NCI-H2227 (cell line): ENCODE results near the gene TTC27.
"Not testable (repeated sequence)": the region's sequence is repeated elsewhere in the genome, so short reads cannot be mapped to it uniquely, and the experiment has no call there.

Source experiments
- DNase-seq: peaks from one replicate; lab custom pipeline; 2025; ENCODE audit not compliant: unreplicated experiment; lab: John Stamatoyannopoulos, UW

TTC27 gene

DNA sequence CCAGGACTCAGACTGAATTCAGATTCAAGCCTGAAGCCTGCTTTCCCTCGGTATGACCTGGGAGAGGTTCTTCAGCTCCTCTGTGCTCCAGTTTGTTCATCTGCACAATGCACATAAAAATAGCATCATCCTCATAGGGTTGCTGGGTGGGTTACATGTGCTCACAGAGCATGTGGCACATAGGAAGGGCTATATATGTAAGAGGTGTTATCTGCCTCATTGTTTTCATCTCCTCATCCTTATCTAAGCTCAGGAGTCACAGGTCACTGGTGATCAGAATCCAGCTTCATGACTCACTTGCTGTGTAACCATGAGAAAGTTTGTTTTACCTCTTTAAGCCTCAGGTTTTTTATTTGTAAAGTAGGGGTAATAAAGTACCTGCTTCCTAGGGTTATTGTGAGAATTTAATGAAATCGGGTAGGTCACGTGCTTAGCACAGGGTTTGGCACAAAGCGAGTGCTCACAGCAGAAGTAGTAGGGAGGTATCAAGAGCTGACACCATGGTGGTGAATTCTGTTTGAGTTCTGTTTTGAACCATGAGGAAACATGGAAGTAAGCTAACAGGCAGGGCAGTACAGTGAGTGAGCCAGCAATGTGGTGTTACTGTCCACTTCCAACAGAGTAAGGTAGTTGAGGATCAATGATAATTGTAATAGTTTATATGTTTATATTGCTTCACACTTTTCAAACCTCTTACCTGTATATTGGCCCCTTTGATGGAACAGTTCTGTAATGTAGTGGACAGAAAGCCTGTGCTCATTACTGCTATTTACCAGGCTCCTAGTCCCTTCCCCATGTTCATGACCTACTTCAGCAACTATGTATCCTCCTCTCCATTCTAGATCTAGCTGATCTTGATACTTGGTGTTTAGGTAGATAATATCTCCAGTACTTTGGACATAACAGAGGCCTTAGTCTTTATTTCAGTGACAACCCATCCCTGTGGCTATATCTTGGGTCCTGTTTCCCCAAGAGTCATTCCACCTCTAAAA lies 177.6 kb downstream of the TTC27 start:
- no peak for DNase-seq

DNA sequence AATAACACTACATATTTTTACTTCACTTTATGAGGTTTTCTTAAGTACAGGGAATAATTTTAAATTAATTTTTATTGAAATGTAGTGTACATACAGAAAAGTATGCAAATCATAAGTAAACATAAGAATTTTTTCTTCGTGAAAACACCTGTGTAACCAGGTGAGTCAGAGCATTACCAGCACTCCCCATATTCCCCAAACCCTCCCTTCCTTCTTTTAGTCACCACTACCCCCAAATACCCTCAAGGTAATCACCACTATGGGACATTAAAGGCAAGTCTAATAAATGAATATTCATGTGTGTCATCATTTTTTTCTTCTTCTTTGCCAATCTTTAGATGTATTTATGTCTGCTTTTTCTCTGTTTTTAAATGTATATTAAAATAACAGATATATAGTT lies 179.0 kb downstream of the TTC27 start:
- no peak for DNase-seq

DNA sequence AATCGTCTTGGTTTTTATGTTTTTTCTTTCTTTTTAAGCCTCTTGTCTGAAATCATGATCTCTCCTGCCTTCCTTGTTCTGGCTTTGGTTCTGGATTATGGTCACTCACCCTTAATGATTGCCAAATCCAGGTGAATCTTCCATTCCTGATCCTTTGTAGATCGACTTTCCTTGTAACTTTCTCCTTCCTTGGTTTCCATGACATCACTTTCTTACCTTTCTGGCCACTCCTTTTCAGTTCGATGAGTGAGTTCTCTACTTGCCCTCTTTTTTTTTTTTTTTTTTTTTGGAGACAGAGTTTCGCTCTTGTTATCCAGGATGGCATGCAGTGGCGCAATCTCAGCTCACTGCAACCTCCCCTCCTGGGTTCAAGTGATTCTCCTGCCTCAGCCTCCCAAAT lies 179.8 kb downstream of the TTC27 start:
- no peak for DNase-seq

DNA sequence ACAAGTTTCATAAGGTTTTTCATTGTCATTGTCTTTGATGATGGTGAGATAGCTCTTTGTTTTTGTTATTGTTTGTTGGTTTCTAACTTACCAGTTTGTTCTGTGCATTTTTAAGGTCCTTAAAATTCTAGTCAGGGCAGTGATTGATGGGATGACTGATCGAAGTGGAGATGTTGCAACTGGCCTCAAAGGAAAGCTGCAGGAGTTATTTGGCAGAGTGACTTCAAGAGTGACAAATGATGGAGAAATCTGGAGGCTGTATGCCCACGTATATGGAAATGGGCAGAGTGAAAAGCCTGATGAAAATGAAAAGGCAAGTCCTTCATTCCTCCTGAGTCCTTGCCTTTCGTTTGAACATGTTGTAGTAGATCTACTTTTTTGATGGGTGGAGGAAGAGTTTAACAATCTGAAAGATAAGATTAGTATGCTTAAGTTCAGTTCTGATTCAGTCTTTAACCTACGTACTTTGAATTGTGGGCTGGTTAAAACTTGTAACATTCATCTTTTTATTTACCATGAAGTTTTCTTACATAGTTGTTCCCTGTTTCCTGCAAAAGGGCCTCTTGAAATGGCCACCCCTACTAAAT lies 183.2 kb downstream of the TTC27 start:
- DNase-seq: no peak

DNA sequence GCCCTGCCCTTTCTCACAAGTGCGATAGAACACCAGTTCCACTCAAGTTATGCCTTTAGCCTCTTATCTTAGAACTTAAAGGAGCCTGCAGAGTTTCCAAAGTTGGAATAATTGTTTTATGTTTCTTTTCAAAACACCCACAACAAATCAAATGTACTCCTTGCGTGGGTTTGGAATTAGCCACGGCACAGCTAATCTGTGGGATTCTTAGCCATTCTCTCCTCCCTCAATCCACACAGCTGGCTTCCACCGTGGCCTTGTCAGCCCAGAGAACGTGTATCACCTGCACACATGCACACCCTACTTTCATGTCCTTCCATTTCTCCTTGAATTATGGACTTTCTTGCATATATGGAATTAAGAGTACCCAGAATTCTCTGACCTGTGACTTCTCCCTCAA lies 183.8 kb downstream of the TTC27 start:
- DNase-seq: no peak

DNA sequence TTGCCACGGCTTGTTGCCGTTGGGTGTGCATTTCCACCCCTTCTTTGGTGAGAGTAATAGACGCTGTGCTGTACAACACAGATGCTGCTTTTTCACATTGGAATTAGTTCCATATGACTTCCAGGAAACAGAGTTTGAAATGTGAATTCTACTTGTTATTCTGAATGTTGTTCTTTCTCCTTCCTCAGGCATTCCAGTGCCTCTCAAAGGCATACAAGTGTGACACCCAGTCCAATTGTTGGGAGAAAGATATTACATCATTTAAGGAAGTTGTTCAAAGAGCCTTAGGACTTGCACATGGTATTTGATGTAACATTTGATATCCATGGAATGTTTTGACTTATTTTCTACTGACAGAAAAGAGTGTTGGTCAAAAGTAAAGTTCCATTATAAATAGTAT lies 184.5 kb downstream of the TTC27 start:
- DNase-seq: no peak

DNA sequence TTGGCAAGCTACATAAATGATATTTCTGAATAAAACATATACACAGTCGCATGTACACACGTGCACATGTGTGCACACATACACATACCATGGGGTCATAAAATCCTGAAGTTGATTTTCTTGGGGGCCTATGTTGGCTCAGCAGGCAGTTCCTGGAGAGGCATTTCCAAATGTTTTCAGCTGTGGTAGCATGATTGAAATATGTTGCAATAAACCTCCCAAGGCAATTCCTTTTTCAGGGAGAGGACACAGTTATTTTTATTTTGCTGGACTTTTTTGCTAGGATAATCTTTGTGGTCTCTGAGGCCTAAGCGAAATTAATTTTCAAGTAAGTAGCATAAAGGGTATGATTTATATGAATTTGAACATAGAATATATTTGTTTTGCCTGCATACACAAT lies 192.2 kb downstream of the TTC27 start:
- no peak for DNase-seq

DNA sequence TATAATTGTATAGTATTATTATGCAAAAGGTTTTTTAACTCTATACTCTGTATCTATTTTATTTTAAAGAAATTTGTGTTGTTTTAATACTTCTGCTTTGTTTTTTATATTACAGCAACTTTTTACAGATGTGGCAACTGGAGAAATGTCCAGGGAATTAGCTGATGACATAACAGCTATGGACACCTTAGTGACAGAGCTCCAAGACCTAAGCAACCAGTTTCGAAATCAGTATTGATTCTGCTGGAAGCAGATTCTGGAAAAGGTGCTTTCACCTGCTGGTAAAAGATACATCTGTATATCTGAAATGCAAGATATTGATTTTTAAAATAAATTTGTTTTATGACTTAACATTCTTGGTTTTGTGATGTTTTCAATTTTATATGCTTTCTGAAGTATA lies 192.9 kb downstream of the TTC27 start:
- no peak for DNase-seq

DNA sequence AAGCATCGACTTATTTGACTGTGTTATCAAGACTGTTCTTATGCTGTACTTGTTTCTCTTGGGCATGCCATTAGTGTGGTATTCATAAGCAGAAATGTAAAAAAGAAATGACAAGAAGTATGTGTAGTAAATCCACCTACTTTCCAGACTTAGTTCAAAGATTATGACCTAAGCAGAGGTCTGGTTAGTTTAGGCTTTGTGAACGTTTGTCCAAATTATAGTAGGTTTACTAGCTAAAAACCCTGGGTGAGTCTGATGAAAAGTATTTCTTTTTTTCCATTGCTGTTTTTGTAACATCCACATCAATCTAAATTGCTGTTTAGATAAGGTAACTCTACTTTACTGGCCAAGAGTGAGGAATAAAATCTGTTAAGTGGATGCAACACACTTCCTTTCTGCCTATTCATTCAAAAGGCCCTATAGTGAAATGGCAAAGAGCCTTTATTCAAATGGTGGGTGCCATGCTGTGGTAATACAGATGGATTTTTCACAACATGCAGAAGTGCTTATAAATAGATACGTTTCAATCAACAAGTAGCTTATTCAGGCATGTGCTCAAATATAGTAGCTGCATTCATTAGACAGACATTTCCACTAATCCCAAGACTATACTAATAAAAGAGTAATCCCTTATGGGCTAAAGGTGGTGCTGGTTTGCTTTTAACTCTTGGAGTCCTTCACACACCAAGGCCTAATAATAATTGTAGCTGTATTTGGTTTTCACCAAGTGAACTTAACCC lies 196.4 kb downstream of the TTC27 start:
- DNase-seq: no peak

DNA sequence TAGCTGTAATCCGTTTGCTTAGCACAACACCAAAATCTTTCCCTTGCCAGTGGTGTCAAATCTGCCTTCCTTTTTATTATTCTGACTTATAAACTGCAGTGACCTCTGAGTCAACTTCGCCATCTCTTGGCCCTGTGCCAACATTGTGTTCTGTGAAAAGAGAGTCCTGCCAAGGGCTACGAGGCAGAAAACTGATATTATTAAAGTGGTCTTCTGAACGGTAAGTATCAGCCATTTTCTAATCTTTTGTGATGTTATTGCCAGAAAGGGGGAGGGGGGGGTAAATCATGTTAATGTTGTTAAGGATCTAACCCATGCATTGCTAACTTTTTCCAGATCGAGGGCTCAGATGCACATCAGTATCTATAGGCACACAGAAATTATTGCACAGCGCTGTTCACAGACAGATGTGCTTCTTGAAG lies 197.5 kb downstream of the TTC27 start:
- peak; percentile 49 for DNase-seq

DNA sequence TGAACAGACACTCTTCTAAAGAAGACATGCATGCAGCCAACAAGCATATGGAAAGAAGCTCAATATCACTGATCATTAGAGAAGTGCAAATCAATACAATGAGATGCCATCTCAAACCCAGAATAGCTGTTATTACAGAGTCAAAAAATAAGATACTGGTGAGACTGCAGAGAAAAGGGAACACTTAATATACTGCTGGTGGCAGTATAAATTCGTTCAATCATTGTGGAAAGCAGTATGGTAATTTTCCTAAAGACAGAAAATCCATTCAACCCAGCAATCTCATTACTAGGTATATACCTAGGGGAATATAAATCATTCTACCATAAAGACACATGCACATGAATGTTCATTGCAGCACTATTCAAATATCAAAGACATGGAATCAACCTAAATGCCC lies 202.3 kb downstream of the TTC27 start:
- DNase-seq: no peak

DNA sequence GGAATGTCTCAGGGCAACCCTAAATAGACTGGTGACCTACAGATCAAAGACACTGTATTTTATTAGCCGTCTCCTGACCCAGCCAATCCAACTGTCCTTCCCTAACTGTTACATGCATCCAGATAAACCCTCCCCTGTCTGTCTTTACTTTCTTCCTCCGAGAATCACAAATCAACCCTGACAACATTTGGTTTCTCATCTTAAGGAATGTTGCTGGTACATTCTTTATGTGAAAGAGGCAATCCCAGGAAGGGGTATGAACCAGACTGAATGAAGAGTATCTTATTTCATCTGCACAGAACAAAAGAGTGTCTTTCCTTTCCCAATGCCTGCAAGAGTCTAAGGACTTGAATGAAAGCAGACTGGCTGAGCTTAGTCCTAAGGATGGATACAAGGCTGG lies 205.0 kb downstream of the TTC27 start:
- DNase-seq: no peak

DNA sequence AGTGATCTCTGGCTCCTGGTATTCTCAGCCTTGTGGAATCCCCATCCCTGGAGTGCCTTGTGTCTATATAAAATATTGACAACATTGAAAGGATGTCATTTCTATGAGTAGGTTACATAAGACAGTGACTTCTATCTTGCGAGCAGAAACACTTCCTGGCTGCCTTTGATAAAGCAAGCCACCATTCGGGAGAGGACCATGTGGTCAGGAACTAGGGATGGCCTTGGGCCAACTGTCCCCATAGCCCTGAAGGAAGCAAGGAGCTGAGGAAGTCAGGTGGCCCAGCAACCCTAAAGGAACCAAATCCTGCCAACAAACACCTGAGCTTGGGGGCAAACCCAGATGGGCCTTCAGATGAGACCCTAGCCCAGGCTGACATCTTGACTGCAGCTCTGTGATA lies 205.9 kb downstream of the TTC27 start:
- DNase-seq: no peak

DNA sequence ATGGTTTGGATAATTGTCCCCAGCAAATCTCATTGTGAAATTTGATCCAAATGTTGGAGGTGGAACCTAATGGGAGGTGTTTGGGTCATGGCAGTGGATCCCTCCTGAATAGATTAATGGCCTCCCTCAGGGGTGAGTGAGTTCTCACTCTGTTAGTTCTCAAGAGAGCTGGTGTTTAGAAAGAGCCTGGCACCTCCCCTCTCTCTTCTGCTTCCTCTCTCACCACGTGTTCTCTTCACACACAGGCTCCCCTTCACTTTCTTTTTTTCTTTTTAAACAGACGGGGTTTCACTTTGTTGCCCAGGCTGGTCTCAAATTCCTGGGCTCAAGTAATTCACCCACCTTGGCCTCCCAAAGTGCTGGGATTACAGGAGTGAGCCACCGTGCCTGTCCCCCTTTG lies 207.3 kb downstream of the TTC27 start:
- DNase-seq: no peak

DNA sequence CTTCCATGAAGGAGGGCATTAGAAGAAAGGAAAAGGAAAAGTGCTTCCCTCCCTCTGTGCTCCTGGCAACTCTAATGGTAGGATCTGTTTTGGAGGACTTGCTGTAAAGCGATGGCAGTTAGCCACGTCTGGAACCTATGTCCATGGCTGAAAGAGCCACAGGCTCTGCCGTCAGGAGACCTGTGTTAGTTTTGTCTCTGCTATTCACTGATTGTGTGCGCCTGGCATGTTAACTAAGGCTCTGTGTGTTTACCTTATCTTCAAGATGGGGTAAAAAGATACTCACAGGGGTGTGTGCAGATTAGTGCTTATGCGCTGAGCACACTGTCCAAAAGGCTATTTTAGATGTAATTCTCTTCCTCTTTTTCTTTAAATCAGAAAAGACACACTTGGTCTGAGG lies 209.1 kb downstream of the TTC27 start:
- no peak for DNase-seq

DNA sequence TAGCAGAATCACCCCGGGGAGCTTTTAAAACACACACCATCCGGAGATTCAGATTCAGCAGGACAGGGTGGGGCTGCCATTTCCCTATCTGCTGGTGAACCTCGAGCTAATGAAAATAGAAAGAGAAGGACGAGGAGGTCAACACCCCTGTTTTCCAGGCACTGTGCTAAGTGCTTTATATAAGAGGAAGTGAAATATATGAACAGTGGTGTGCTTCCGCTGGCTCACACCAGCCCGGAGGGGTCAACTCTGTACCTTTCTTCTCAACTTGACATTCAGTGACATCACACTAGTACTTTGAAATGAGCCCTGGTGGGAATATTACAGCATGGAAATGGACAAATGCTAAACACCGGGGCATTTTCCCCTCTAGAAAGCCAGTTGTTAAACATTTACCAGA lies 210.6 kb downstream of the TTC27 start:
- DNase-seq: no peak

DNA sequence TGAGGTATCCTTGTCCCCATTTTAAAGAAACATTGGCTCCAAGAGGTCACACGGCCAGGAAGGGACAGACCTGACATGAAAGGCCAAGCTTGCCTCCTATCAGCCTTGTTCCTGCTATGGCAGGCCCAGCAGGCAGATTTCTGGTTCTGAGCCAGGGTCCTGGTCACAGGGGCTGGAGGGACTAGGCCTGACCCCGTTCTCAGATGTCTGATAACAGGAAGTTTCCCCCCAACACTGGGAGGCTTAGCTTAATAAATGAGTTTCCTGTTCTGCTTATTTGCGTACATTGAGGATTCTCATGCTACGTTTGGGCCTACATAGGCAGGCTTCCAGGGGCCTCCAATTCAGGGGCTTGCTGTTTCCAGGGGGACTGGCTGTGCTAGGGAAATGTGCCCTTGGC lies 211.1 kb downstream of the TTC27 start:
- no peak for DNase-seq

DNA sequence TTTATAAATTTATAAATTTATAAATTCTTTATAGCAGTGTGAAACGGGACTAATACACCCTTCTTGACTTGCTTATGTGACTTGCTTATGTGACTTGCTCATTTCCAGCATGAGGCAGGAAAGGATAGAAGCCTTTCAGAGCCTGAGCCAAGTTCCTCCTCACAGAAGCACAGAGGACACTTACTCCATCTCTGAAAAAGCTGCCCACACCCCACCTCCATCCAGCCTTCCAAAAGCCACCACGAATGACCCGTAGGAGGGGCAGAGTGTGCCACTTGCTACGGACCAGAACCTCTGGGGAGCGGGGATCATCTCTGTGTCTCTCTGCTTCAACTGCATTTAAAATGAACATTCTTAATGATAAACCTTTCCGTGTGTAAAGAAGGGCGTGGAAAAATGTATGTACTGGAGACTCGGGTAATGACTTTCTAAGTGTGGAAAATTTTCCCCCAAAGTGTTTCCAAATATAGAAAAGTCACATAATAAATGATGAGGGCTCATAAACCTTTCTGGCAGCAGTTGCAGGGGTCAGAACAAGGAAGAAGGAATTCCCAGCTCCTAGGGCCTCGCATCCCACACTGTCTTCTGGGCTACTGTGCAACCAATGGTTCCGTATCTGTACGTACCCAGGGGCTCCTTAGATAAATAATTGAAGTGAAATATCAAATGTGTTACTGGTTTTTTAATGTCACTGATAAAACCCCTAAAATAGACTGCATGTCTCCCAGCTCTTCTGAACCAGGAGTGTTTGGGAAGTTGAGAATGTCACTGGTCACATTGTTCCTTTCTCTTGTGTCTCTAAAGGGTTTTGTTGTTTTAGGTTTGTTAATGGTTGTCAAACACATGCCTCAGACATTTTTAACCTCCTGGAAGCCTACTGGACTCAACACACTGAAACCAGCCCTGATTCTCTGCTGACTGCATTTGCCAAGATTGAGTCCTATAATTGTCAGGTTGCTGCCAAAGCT lies 214.4 kb downstream of the TTC27 start:
- no peak for DNase-seq

DNA sequence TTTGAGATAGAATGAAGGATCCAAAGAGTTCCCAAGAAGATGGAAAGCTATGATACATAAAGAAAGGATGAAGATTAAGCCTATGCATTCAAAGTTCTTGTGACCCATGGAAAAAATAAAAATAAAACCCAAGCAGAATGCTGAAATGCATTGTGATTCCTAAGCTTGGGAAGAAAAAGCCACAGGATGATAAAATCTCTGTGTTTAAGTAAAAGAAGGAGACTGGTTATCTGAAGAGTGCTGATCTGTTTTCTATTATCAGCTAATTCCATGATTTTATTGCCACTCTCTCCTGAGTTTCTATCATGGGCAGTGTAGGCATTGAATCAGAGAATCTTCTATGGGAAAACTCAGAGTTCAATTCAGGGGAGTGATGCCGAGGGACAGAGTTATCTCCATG lies 215.8 kb downstream of the TTC27 start:
- DNase-seq: no peak

DNA sequence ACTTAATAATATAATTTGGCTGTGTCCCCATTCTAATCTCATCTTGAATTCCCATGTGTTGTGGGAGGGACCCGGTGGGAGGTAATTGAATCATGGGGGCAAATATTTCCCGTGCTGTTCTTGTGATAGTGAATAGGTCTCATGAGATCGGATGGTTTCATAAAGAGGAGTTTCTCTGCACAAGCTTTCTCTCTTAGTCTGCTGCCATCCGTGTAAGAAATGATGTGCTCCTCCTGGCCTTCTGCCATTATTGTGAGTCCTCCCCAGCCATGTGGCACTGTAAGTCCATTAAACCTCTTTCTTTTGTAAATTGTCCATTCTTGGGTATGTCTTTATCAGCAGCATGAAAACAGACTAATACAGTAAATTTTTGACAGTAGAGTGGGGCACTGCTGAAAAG lies 216.4 kb downstream of the TTC27 start:
- no peak for DNase-seq

DNA sequence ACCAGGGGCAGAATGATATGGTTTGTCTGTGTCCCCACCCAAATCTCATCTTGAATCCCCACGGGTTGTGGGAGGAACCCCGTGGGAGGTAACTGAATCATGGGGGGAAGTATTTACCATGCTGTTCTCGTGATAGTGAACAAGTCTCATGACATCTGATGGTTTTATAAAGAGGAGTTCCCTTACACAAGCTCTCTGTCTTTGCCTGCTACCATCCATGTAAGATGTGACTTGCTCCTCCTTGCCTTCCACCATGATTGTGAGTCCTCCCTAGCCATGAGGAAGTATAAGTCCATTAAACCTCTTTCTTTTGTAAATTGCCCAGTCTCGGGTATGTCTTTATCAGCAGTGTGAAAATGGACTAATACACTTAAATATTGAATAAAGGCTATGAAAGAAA lies 218.4 kb downstream of the TTC27 start:
- DNase-seq: not testable (repeated sequence)
